Endodermal cell (in vitro differentiated cells): ENCODE data around the gene PLXNB3. TPM values are rescaled to one million over a fixed set of nuclear protein-coding genes. Genes with fewer than 3 reads are reported as not detected.

Experiments used
- DNase-seq: peaks from one replicate; pipeline ENCODE4 v3.0.0-alpha.2; 2017
- H3K27ac ChIP-seq: 2 replicates; pipeline ENCODE4 v1.5.1; 2013; ENCODE audit warnings: mild to moderate bottlenecking, low read depth, low read length, moderate library complexity
- H3K27me3 ChIP-seq: 2 replicates; pipeline ENCODE4 v1.6.1; 2013; ENCODE audit warnings: mild to moderate bottlenecking, low read length, moderate library complexity; ENCODE audit not compliant: insufficient read depth, control insufficient read depth, poor library complexity, severe bottlenecking
- H3K36me3 ChIP-seq: 2 replicates; pipeline ENCODE4 v1.7.0; 2013; ENCODE audit warnings: mild to moderate bottlenecking, low read length, moderate library complexity; ENCODE audit not compliant: control insufficient read depth, insufficient read depth
- H3K4me1 ChIP-seq: one replicate; pipeline ENCODE4 v1.7.0; 2013; ENCODE audit warnings: low read length; ENCODE audit not compliant: control insufficient read depth, insufficient read depth
- H3K4me3 ChIP-seq: 2 replicates; pipeline ENCODE4 v1.5.1; 2013; ENCODE audit warnings: mild to moderate bottlenecking, low read length, moderate library complexity
- H3K9ac ChIP-seq: 2 replicates; pipeline ENCODE4 v1.6.1; 2013; ENCODE audit warnings: mild to moderate bottlenecking, low read length, moderate library complexity; ENCODE audit not compliant: poor library complexity, severe bottlenecking; ENCODE audit errors: extremely low read depth
- H3K9me3 ChIP-seq: 2 replicates; pipeline ENCODE4 v1.6.1; 2013; ENCODE audit warnings: mild to moderate bottlenecking, low read length, moderate library complexity; ENCODE audit not compliant: control insufficient read depth
- H3K27ac Mint-ChIP-seq: 2 replicates; pipeline ENCODE4 v1.8.0; 2020; ENCODE audit warnings: mixed read lengths
- H3K27me3 Mint-ChIP-seq: 2 replicates; pipeline ENCODE4 v1.8.0; 2021; ENCODE audit warnings: mild to moderate bottlenecking, mixed read lengths; ENCODE audit not compliant: insufficient read depth
- H3K36me3 Mint-ChIP-seq: 2 replicates; pipeline ENCODE4 v1.8.0; 2020; ENCODE audit warnings: low read depth, mixed read lengths
- H3K4me1 Mint-ChIP-seq: 2 replicates; pipeline ENCODE4 v1.8.0; 2020; ENCODE audit warnings: mixed read lengths
- H3K4me3 Mint-ChIP-seq: 2 replicates; pipeline ENCODE4 v1.8.0; 2020; ENCODE audit warnings: mild to moderate bottlenecking, moderate library complexity, mixed read lengths
- H3K9me3 Mint-ChIP-seq: 2 replicates; pipeline ENCODE4 v1.8.0; 2020; ENCODE audit warnings: mild to moderate bottlenecking, mixed read lengths
- CTCF ChIP-seq: fragments of 200-600 bp; sonication (generic); conservative IDR thresholded peaks from 2 replicates; pipeline ENCODE4 v1.5.0; 2021; ENCODE audit warnings: antibody characterized with exemption, mild to moderate bottlenecking
- WGBS, 2 experiments: methylation state at CpG; one replicate each; pipeline versions ENCODE4 v1.1.5 to v1.1.7; 2013; ENCODE audit warnings: missing lambda C conversion rate in 2 of 2, mixed read lengths in 1 of 2; ENCODE audit not compliant: insufficient coverage in 1 of 2, insufficient read length in 1 of 2; 5-methylcytosine and 5-hydroxymethylcytosine counted together
- total RNA-seq, 2 donors: library from RNA; stranded (reverse); fragmentation: NEBNext Ultra II Directional in 1 of 2; extraction: Animal tissue kit (Norgen Biotek cat#: 25700) in 1 of 2; gene quantifications; 2 replicates in 1 of 2; 3 replicates in 1 of 2; pipeline ENCODE4 v1.2.1, GENCODE V29; 2021

Gene PLXNB3
- total RNA-seq, 2 donors from 2014 or later = 1.1 TPM

- Mint-ChIP-seq H3K36me3 (no peaks in the 10 kb centered on the region), H3K9me3 (peaks cover 48% of the 10 kb centered on the region), H3K27me3 (peaks cover 5% of the 10 kb centered on the region), H3K4me1 (no peaks in the 10 kb centered on the region), H3K4me3 (no peak overlapping the region), H3K27ac (no peak overlapping the region)
- Histone ChIP-seq H3K36me3 (no peaks in the 10 kb centered on the region), H3K9ac (no peak overlapping the region), H3K9me3 (no peaks in the 10 kb centered on the region), H3K27me3 (no peaks in the 10 kb centered on the region), H3K27ac (peak overlapping the region; percentile 17), H3K4me3 (no peak overlapping the region), H3K4me1 (no peaks in the 10 kb centered on the region)
- DNase-seq = peak; percentile 65
- TF ChIP-seq CTCF = no peak
- WGBS, 2 experiments = 48% methylated on average over 4 to 19 of the region's 21 CpGs
Measured at GRCh38 chrX:153766098-153766817, 2.2 kb downstream of the PLXNB3 start.

GRCh38 chrX:153766871-153767673, 3.0 kb downstream of the PLXNB3 start:
- no peaks in the 10 kb centered on the region for H3K36me3 ChIP-seq
- H3K9ac ChIP-seq = no peak overlapping the region
- H3K27me3 Mint-ChIP-seq = peaks cover 5% of the 10 kb centered on the region
- WGBS, 2 experiments = 91 to 92% methylated on average over 6 to 55 of the region's 56 CpGs
- peaks cover 43% of the 10 kb centered on the region for H3K9me3 Mint-ChIP-seq
- H3K36me3 Mint-ChIP-seq = no peaks in the 10 kb centered on the region
- DNase-seq = peak; percentile 60
- no peak overlapping the region for H3K27ac ChIP-seq
- TF ChIP-seq CTCF = no peak
- H3K4me1 ChIP-seq = no peaks in the 10 kb centered on the region
- H3K4me3 Mint-ChIP-seq = no peak overlapping the region
- no peak overlapping the region for H3K27ac Mint-ChIP-seq
- no peaks in the 10 kb centered on the region for H3K4me1 Mint-ChIP-seq
- H3K9me3 ChIP-seq = no peaks in the 10 kb centered on the region
- H3K4me3 ChIP-seq = no peak overlapping the region
- no peaks in the 10 kb centered on the region for H3K27me3 ChIP-seq

- Mint-ChIP-seq H3K36me3 (no peaks in the 10 kb centered on the region), H3K27ac (no peak overlapping the region), H3K4me1 (no peaks in the 10 kb centered on the region), H3K27me3 (peaks cover 5% of the 10 kb centered on the region), H3K9me3 (peaks cover 43% of the 10 kb centered on the region), H3K4me3 (no peak overlapping the region)
- H3K36me3 ChIP-seq = no peaks in the 10 kb centered on the region
- no peak overlapping the region for H3K4me3 ChIP-seq
- no peak overlapping the region for H3K27ac ChIP-seq
- DNase-seq = no peak
- WGBS, 2 experiments = 94% methylated on average over 6 to 20 of the region's 20 CpGs
- no peak overlapping the region for H3K9ac ChIP-seq
- TF ChIP-seq CTCF = no peak
- H3K9me3 ChIP-seq = no peaks in the 10 kb centered on the region
- H3K27me3 ChIP-seq = no peaks in the 10 kb centered on the region
- H3K4me1 ChIP-seq = no peaks in the 10 kb centered on the region
Measured at GRCh38 chrX:153767674-153768055, 3.6 kb downstream of the PLXNB3 start.
